Measurements from ENCODE around the gene SCMH1.

Gene SCMH1

DNA sequence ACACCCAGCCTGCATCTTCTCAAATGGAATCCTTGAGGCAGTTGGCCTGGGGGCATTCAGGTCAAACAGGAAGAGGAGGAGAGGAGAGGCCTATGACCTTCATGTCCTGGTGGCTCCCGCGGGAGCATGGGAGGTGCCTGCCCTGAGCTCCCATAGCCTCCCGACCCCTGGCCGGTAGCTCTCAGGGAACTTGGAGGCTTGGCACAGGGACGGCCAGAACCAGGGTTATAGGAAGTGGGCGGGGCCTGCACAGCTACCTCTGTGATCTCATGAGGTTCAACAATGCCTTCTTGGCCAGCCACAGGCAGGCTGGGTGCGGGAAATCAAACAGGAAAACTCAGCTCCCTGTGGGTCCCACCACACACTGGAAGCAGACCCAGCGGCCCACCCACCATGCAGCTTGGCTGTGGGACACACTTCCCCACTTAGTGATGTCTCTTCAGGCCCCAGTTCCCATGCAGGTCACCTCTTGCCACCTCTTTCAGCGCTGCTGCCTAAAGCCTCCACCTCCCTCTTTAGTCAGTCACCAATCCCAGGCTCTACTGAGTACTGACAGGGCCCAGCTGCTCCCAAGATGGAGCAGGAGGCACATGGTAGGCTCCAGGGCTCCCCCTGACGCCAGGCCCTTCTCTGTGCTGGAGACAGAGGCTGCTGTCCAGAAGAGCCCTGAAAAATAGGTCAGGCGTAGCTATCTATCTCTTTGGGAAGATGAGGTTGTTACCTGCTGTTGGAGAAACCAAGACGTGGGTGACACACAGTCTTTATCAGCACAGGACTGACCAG, 220.4 kb downstream of the SCMH1 start, which contains the start of gene SLFNL1:
Gene SLFNL1 (minus strand): TSS at position 200 of the 783 bp plus-strand sequence. CDS start 1,065 bp downstream, outside the sequence.
- DNase-seq, result no peak

DNA sequence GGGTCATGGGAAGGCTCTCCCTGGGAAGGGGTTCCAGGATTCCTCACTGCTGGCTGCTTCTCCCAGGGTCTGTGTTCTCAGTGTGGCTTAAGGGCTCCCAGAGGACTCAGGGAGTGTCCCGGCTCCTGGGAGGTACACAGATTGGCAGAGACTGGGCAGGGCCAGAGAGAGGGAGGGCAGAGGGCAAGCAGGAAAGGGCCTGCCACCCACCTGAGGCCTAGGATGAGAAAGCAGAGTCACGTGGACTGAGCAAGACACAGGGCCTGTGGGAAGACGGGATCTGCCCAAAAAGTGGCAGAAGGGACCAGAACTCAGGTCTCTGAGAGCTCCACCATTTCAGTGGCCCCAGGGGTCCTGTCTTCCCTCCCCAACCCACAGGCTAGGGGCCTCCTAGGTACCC, 221.5 kb downstream of the SCMH1 start:
- no peak for DNase-seq

GRCh38 chr1:41020109-41020576, 222.0 kb downstream of the SCMH1 start:
- DNase-seq, result no peak

- DNase-seq, result no peak
Measured at GRCh38 chr1:41019353-41019745, 222.8 kb downstream of the SCMH1 start.

- DNase-seq, result no peak
Measured at GRCh38 chr1:41018018-41018410, 224.1 kb downstream of the SCMH1 start.

DNA sequence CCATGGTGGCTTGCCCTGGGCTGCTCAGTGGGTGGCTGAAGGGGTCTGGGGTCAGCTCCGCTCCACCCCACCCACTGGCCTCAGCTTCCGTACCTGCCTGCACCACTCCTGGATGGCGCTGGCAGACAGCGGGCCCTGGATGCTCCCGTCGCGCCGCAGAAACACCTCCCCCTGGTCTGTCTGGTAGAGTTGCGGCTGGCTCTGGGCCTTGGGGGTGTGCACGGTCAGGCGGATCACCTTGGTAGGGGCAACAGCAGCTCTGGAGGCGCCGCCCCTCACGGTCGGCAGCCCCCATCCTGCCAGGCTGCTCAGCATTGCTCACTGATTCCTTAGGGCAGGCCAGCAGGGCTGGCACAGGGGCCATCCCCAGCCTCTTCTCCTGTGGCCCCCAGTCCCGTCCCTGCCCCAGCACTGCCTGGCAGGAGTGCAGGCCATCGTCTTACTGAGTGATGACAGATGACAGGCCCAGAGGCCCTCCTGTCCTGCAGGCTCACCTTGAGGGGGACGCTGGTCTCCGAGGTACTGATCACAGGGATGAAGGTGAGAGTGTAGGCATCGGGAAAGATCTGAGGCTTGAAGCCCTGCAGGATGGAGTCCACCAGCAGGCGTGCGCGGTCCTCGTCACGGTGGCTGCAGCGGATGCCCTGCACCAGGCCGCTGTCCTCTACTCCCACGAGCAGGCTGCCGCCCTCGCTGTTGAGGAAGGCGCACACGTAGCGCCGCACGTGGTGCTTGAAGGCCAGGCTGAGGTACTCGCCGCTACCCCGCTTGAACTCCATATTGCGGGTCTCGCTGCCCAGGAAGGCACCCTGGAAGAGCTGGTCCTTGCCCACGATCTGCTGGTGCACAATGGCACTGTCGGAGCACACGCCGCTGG, 224.7 kb downstream of the SCMH1 start:
- no peak for DNase-seq

- DNase-seq, result no peak
Measured at GRCh38 chr1:41015897-41016470, 226.1 kb downstream of the SCMH1 start.

- no peak for DNase-seq
Measured at GRCh38 chr1:41015281-41015896, 226.7 kb downstream of the SCMH1 start.

GRCh38 chr1:41014871-41015270, 227.2 kb downstream of the SCMH1 start:
- DNase-seq, result no peak

DNA sequence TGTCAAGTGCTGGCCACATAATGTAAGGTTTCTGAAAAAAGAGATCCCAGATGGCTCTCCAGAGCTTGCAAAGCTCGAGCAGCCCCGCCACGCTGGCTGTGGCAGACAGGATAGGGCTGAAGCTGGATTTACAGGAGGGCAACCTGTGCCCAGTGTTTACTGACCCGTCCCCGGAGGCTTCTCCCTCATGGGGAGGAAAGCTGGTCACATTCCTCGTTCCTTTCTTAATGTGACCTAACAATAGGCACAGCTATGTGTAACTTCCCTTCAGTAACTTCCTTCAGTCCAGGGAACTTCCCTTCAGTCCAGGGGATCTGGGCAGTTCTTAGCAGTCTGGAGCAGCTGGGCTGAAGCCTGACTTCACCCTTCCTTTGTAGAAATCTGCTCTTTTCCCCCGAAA, 228.3 kb downstream of the SCMH1 start:
- no peak for DNase-seq

DNA sequence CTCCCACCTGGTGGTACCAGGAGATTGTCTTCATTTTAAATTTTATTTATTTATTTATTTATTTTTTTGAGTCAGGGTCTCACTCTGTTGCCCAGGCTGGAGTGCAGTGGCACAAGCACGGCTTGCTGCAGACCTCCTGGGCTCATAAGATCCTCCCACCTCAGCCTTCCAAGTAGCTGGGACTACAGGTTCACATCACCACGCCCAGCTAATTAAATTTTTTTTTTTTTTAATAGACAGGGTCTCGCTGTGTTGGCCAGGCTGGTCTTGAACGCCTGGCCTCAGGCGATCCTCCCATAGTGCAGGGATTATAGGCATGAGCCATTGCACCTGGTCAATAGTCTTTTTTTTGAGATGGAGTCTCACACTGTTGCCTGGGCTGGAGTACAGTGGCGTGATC, 229.1 kb downstream of the SCMH1 start:
- no peak for DNase-seq

DNA sequence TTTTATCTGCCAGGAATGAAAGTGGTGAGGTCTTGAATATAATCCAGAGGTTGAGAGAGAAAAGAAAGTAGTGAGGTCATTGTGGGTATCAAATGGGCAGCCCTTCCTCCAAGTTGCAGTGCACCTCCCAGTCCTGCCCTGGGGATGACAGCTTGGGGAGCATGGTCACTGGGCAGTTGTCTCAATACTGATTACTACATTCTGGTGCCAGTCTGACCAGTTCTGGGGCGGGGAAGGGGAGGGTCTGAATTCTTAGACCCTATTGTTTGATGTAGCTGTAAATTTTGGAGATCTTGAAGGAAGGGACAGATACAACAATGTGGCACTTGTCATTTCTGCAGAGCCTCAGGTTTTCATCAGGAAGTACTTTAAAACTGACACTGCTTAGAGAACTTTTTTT, 231.8 kb downstream of the SCMH1 start:
- DNase-seq, result no peak

DNA sequence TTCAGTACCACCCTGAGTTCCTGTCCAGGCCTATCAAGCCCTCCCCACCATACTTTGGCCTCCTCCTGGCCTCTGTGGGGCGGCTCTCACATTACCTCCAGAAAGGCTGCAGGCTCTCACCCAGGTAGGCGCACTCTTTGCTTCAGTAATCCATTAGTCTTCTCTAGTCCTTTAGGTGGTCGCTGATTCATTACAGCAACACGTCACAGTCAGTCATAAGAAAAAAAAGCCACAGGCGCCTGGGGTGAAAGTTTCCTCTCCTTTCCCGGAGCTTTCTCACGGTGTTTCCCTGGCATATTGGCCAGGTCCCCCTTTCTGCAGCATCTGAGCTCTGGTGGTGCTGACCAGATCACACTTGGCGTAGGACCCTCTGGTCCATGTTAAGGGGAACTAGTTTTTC, 232.6 kb downstream of the SCMH1 start:
- no peak for DNase-seq

DNA sequence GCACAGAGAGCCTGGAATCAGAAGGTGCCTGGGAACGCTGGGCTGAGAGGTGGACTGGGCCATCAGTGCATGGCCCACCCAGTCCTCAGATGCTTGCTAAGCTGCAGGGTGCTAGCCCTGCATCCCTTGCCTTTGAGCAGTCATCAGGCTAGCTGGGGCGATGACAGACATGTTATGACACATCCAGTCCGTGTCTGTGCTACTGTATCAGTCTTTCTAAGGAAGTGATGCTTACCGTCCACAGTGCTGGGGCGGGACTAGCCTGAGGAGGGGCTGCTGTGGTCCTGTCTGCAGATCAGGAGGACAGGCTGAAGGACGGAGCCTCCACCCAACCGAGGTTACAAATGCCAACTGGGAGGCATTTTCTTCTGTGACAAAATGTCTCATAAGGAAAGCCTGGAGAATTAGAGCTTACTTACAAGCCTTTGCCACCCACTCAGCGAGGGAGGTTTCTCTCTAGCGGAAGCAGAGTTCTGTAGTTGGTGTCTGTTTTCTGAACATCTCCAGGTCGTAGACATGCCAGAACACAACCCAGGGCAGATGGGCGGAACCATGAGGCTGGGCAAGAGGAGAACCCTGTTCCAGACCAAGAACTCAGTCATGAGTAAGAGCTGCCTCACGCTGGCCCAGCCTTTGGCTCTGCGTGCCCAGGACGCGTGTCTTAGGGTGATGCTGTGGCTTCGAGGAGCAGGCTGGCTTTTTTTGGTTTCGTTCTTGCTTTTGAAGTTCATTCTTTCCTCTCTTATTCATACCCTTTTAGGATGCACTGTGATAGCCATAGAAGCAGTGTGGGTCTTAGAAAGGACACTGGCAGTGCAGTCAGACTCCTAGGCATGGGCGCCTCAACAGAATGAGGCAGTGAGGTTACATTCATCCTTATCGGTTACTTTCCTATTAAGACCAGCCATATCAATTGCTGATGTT, 234.9 kb downstream of the SCMH1 start:
- DNase-seq, result no peak

DNA sequence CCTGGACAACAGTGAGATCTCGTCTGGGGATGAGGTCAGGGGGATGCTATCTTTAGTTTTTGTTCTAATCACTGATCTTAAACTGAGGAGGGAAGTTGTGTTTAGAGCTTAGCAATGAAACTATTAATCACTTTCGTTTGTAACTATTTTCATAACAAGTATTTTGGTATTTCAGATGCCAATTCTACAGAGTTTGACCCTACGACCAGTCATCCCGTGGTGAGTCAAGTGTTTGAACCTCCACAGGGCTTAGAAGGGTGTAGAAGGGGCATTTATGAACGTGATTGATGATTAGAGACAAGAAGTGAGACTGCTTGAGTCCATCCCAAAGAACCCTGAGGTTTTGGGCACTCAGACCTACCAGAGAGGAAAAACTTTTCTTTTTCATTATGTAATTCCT, 236.2 kb downstream of the SCMH1 start:
- DNase-seq, result no peak

DNA sequence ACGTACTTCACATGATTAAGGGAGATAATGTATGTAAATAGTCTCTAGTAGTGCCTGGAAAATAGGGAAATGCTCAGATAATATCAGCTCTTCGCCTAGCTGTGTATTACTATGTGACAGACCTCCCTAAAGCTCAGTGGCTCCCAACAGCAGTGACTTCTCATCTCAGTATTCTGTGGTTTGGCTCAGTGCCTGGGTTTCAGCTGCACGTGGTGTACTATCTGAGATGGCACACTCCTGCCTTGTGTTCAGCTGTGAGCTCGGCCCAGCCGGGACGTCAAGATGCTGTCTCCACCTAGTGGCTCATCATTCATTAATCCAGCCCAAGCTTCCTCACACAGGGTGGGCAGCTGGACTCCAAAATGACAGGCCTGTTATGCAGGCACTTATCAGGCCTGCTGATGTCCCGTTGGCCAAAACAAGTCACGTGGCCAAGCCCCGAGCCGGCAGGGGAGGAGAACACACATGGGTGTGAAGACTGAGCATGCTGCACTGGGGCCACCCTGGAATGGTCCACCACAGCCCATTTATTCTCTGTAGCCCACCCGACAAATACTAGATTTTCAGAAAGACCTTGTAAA, 238.4 kb downstream of the SCMH1 start:
- DNase-seq, result no peak

- no peak for DNase-seq
Measured at GRCh38 chr1:41003127-41003639, 238.9 kb downstream of the SCMH1 start.

GRCh38 chr1:40998668-40999067, 243.4 kb downstream of the SCMH1 start:
- no peak for DNase-seq

GRCh38 chr1:40997096-40997495, 245.0 kb downstream of the SCMH1 start:
- no peak for DNase-seq

- no peak for DNase-seq
Measured at GRCh38 chr1:40989066-40989465, 253.0 kb downstream of the SCMH1 start.

DNA sequence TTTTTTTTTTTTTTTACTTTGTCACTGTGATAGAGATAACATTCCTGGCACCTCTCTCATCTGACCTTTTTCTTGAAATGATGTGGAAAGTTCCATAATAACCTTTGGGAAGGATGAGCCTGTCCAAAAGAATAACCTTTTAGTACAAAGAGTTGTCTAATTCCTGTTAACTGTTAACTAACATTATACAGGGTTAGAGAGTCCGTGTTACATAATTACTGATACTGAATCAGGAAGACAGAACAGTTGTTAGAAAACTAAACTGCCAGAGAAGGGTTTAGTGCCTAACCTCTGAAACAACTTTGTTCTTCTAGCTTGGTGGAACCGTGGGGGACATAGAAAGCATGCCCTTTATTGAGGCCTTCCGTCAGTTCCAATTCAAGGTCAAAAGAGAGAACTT, 253.8 kb downstream of the SCMH1 start:
- no peak for DNase-seq
